HL-60 (cell line): ENCODE data around the gene COL5A2.

Source experiments
- CTCF ChIP-seq: IDR thresholded peaks from one replicate; pipeline ENCODE4 v1.5.1; 2011; ENCODE audit warnings: low read length, control low read depth, inconsistent platforms; ENCODE audit not compliant: insufficient read depth
- REST ChIP-seq: IDR thresholded peaks from 2 replicates; pipeline ENCODE4 v1.6.1; 2012; ENCODE audit warnings: low read depth; ENCODE audit not compliant: insufficient replicate concordance

GRCh38 chr2:189116979-189117378 is 62.6 kb downstream of the COL5A2 start:
- TF ChIP-seq CTCF: no peak
- TF ChIP-seq REST: no peak
